ENCODE measurements around the gene MAP7D1. TPM values are rescaled to one million over a fixed set of nuclear protein-coding genes. Genes with fewer than 3 reads are reported as not detected.

The MAP7D1 gene
- polyA plus RNA-seq, 3 donors, result 19.9 to 215 (median 92.7) TPM

DNA sequence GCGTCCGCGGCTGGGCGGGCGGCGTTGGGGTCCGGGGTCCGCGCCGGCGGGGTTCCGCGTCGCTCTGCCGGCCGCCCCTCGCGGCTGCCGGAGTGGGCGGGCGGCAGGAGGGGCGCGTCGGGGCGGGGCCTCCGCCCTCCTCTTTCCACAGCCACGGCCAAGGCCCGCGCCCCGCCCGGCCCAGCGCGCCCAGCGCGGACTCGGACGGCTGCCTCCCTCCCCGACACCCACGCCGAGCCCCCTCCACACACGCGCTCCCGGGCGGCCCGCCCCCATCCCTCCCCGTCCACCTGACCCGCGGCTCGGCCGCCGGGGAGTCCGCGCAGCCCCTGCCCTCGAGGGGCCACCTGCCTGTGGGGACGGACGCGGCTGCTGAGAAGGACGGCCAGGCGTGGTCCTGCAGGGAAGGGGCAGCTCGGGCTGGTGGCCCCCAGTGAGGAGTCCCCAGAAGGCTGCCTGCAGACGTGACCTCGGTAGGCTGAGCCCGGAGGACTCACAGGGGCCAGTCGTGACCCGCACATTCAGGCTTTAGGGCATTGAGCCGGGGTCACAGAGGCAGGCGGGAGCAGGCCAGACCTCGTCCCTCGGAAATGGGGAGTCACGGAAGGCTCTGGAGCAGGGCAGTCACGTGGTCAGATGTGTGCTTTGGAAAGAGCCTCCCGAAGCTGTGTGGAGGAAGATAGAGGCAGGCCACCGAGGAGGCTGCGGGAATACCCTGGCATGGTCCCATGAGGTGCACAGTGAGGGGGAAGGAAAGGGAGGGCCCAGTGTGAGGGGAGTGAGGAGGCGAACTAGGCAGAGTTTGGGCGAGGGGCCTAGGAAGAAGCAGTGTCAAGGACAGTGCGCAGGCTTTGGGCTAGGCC lies 30.6 kb upstream of the MAP7D1 start, which contains the start of gene COL8A2:
TSS of gene COL8A2 (minus strand) at position 94 of the 863 bp plus-strand sequence. CDS start 24,980 bp downstream, outside the sequence.
- WGBS, 3 donors, result 8 to 29% (median 12%) methylated on average over 23 to 75 of the region's 77 CpGs
- H3K27ac ChIP-seq (ENCODE audit: low read depth, low read length), result no peak within 1 kb of the TSS

DNA sequence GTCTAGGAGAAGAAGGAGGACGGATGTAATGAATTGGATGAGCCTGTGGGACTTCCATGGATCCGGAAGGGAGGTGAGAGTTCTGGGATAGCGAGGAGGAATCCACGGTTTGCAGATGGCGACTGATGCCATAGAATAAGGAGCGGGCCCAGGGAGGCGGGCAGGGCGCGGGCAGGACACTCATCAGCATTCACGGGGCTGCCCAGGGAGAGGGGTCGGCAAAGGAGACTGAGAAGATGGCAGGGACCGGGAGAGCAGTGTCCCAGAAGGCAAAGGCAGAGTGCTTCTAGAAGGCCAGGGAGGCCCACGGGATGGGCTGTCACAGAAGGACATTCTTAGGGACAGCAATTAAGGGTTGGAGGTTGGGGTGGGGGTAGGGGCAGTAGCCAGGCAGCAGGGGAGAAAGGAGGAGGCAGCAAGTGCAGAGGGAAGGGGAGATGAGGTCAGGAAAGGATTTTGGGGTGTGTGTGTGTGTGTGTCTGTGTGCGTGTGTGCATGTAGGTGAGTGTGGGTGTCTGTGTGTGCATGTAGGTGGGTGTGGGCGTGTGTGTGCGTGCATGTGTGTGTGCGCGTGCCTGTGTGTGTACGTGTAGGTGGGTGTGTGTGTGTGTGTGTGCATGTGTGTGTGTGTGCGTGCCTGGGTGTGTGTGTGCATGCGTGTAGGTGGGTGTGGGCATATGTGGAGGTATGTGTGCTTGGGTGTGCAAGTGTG lies 29.8 kb upstream of the MAP7D1 start:
- 84 to 86% (median 85%) methylated on average over 21 of the region's 21 CpGs for WGBS, 3 donors

DNA sequence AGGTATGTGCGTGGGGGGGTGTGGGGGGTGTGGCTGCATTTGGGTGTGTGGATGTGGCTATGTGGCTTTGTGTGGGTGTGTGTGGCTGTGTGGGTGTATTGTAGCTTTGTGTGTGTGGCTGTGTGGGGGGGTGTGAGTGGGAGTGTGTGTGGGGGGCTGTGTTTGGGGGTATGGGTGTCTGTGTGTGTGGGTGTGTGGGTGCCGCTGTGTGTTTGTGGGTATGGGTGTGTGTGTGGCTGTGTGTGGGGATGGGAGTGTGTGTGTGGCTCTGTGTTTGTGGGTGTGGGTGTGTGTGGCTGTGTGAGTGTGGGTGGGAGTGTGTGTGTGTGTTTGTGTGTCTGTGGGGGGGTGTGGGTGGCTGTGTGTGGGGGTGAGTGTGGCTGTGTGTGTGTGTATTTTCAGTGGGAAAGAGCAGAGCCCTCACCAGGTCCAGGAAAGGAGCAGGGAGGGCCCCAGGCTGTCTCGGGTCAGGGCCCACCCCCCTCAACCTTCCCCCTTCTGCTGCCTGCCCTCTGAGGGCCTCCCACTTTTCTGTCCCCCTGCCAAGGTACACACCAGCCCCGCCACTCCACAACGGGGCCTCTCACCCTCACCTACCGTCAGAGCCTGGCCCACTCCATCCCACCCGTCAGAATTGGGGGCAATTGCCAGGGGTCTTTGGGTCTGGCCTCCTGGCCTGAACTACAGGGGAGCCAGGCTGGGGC lies 29.0 kb upstream of the MAP7D1 start:
- H3K27ac ChIP-seq (ENCODE audit: low read depth, low read length), result no peak overlapping the region
- WGBS, 3 donors, result 50 to 70% (median 63%) methylated on average over 6 to 7 of the region's 7 CpGs

More for the DNA sequence above, 29.8 kb upstream of the MAP7D1 start:
- no peak overlapping the region for H3K27ac ChIP-seq (ENCODE audit: low read depth, low read length)

DNA sequence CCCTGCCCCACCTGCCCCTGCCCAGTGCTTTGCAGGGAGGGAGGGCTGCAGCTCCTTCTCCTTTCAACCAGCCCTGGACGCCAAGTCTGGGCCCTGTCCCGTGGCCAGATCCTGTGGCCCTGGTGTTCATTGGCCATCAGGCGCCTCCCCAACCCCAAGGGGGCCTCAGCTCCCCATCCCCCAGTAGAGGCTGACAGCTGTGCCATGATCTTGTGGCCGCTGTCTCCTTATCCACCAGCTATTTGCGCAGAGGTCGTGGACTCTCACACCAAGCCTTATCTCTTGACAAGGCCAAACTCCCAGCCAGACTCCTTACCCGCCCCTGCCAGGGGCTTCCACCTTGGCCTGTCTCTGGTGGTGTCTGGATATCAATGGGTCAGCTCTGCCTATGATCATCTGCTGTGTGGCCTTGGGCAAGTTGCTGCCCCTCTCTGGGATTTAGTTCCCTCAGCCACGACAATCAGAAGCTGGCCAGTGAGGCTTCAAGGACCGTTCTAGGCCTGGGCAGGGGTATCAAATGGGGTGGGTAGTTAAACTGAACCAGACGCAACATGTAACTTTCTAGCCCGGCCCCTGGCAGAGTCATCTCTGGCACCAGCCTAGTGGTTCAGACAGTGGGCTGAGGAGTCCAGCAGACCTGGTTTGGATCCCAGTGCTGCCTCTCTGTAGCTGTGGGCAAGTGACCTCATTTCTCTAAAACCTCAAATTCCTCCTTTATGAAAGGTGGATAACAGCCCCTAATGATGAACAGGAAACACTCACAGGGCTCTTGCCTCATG lies 27.6 kb upstream of the MAP7D1 start:
- 74 to 93% (median 90%) methylated on average over 11 of the region's 11 CpGs for WGBS, 3 donors
- H3K27ac ChIP-seq (ENCODE audit: low read depth, low read length), result no peak overlapping the region

DNA sequence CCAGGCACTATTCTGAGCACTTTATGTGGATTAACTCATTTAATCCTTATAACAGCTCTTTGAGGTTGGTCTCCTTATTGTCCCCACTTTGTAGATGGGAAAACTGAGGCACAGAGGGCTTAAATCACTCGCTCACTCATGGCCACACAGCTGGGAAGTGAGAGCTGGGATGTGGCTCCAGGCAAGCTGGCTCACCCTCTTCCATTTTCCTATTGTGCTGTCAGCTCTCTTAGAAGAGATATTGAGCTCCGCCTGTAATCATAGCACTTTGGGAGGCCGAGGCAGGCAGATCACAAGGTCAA lies 27.1 kb upstream of the MAP7D1 start:
- WGBS, 3 donors, result 87 to 93% (median 93%) methylated on average over 3 of the region's 3 CpGs
- no peak overlapping the region for H3K27ac ChIP-seq (ENCODE audit: low read depth, low read length)

DNA sequence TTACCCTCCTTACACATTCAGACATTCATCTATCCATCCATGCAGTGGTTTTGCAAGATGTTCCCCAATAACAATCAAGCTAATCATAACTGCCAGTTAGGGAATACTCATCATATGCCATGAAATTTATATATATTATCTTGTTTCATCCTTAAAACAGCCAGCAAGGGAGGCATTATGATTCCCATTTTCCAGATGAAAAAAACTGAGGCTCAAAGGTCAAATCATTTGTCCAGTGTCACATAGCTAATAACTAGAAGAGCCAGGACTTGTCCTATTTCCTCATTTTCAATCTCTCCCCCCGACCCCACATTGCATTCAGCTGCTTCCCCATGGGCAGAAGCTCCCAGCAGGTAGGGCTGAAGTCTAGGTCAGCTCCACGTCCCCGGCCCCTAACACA lies 23.9 kb upstream of the MAP7D1 start:
- WGBS, 3 donors, result 74 to 82% (median 78%) methylated on average over 3 of the region's 3 CpGs
- H3K27ac ChIP-seq (ENCODE audit: low read depth, low read length), result no peak overlapping the region

DNA sequence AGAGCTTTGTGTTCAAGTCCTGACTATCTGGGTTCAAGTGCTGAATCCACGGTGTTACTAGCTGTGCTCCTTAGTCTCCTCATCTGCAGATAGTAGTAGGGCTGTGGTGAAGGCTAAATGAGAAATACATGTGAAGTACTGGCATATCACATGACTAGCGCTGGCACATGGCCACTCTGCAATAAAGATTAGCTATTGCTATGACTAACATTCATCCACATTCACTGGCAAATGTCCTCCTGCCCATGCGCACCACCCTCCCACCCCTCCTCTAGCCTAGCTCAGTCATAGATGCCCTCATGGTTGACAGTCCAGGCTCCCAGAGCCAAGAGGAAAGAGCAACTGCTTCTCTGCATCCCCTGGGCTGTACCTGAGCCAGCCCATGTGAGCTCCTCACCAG lies 22.5 kb upstream of the MAP7D1 start:
- H3K27ac ChIP-seq (ENCODE audit: low read depth, low read length), result no peak overlapping the region
- 49 to 80% (median 74%) methylated on average over 3 of the region's 3 CpGs for whole genome bisulfite sequencing, 3 donors

DNA sequence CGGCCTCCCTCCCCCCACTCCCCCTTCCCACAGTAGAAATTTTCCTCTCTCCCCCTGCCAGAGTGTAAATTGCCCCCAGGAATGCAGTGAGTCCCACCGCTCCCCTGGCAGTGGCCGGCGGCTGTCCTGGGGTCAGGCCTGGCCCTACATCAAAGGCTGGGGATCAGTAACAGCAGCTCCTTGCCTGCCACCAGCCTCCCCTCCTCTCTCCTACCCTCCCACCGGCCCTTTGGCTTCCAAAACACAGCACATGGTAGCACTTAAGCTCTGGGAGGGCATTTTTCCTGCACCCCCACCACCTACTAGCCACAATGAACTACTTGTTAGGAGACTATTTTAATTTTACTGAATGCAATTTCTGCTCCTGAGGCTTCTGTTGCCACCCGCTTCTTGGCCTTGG lies 21.9 kb upstream of the MAP7D1 start:
- no peak overlapping the region for H3K27ac ChIP-seq (ENCODE audit: low read depth, low read length)
- 56 to 88% (median 75%) methylated on average over 6 of the region's 6 CpGs for WGBS, 3 donors

DNA sequence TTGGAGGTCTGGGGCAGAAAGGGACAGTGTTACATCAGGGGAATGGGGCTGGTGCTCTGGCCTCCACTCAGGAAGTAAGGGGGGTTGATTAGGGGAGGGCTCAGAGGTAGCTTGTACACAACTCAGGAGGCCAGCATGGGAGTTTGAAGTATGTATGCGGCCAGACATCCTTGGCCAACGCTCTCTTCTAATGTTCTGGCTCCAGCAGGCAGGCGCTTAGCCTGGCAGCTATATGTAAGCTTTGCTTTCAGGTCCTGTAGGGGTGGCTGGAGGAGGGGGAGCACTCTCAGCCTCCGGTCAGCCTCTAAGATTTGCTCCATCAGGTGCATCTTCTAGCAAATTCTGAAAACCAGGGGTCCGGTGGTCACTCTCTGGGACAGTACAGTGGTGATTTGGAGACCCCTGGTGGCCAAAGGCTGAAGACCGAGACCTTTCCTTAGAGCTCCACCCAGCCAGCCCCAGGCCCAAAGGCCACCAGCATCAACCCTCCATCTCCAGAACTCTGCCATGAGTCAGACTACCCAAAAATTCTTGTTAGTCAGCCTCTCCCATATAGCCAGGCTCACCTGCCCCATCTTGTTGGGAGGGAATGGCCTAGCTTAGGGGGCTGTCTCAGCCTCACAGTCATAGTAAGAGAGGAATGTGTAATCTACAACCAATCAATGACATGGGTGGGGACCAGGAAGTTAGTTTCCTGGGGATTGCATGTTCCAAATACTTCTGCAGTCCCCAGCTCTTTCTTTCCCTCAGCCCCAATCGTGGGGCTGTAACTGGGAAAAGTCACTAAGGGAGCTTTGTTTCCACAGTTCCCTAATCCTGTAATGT lies 21.2 kb upstream of the MAP7D1 start:
- H3K27ac ChIP-seq (ENCODE audit: low read depth, low read length), result no peak overlapping the region
- WGBS, 3 donors, result 52 to 70% (median 60%) methylated on average over 7 of the region's 7 CpGs

DNA sequence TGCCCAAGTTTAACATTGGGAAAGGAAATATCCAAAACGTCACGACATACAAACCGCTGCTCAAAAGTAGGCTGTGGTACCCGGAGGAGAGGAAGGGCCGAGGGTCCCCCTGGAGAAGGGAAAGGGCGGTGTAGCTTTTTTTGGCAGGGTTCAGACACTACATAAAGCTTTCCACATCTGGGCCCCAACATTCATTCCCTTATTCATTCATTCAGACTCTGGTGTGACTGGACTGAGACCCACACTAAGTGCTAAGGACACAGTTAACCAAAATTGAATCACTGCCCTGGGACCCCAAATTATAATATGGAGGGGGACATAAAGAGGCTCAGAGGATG lies 20.7 kb upstream of the MAP7D1 start:
- H3K27ac ChIP-seq (ENCODE audit: low read depth, low read length), result no peak overlapping the region
- WGBS, 3 donors, result 31 to 60% (median 41%) methylated on average over 6 of the region's 6 CpGs

DNA sequence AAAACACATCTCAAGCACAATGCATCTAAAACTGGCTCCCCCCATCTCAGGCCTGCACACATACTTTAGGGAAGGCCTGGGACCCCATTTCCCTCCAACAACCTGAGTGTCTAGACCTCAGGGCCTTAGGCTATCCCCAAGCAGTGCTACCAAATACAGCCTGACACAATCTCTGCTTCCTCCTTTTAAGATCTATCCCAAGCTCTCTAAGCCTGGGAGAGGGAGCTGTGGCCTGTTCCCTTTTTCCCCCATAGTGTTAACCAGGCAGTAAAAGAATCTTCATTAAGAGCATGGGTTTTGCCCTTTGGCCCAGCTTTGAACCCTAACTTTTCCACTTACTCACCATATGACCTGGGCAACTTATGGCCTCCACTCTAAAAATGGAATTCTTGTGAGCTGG lies 20.2 kb upstream of the MAP7D1 start:
- no peak overlapping the region for H3K27ac ChIP-seq (ENCODE audit: low read depth, low read length)

DNA sequence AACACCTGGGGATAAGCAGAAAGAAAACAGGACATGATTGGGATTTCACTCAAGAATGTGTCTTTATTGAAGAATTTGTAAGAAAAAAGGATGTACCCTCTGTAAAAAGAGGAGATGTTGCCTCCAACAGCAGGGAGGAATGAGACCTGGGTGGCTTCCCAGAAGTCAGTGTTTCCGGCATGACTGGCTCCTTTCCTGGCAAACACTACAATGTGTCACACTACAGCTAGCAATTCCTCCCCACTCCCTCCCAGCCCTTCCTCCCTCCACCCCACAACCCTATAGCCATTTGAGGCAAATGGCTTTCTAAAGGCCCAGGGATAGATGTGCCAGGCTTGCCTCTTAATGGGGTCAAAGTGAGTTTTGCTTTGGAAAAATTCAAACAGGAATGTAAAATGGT lies 19.4 kb upstream of the MAP7D1 start:
- 36 to 50% (median 49%) methylated on average over 1 of the region's 1 CpG for WGBS, 3 donors

DNA sequence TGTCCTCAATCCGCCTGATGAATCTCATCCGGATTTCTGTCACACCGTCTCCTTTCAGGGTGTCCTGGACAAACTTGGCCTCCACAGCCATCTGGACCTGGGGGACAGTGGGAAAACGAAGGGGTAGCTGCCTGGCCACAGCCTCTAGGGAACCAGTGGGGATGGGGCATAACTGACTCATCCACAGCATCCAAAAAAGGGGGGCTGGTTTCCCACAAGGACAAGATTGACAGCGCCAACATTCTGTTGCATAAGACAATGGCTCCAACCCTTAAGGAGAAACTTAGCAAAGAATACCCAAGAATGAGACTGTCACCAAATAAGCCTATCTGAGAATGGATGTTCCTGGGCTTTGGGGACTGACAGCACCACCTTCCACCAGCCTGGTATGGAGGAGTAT lies 18.7 kb upstream of the MAP7D1 start:
- 72 to 80% (median 78%) methylated on average over 5 of the region's 5 CpGs for whole genome bisulfite sequencing, 3 donors
- H3K27ac ChIP-seq (ENCODE audit: low read depth, low read length), result no peak overlapping the region

More for the DNA sequence above, 19.4 kb upstream of the MAP7D1 start:
- H3K27ac ChIP-seq (ENCODE audit: low read depth, low read length), result no peak overlapping the region

DNA sequence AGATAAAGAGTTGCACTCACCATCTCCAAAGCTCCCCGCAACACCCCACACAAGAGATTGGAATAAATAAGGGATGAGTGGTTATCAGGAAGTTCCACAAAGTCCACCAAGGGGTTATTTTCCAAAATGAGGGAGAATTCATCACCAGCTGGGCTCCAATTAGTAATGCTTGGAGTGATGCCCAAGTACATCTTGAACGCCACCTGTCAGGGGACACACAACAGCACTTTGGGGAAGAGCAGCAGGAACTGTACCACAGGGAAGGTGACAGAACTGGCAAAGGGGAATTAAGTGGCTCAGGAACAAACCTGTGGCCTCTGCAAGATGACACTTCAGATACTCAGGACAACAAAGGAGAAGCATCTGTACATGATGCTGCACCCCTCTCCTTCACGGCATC lies 18.2 kb upstream of the MAP7D1 start:
- no peak overlapping the region for H3K27ac ChIP-seq (ENCODE audit: low read depth, low read length)
- WGBS, 3 donors, result 84 to 95% (median 93%) methylated on average over 3 of the region's 3 CpGs

DNA sequence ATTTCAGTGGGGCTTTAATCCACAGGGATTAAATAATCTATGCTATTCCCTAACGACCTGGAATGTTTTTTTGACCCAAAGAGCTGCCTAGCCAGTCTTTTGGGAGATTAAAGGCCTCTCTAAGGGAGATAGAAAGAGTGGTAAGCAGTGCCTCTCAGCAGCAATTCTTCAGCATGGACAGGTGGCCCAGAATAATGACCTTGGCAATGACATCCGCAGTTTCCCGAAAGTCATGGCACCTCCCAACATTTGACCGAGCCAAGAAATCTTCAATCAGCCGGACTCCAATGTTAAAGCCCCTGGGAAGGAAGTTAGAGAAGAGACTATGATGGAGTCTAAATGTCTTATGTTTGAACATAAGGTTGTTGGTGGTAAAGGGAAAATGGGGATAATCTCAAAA lies 16.4 kb upstream of the MAP7D1 start:
- 66 to 74% (median 68%) methylated on average over 5 of the region's 5 CpGs for WGBS, 3 donors
- no peak overlapping the region for H3K27ac ChIP-seq (ENCODE audit: low read depth, low read length)

DNA sequence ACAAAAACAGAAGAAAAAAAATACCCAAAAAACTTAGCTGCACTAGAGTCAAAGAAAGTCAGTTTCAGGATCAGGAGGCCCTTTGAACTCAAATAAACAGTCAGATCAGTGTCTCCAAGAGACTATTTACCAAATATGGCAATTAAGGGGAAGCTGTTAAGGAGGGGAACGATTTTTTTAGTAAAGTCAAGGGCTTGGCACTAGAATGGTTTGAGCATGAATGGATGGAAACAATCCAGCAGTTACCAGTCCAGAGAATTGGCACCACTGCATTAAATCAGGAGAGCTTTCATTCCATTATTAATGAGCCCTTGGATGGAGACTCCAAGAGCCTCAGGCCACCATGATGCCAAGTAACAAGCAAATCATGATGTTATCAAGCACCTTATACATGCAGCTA lies 13.8 kb upstream of the MAP7D1 start:
- no peak overlapping the region for H3K27ac ChIP-seq (ENCODE audit: low read depth, low read length)
- 12 to 16% (median 15%) methylated on average over 1 of the region's 1 CpG for WGBS, 3 donors

DNA sequence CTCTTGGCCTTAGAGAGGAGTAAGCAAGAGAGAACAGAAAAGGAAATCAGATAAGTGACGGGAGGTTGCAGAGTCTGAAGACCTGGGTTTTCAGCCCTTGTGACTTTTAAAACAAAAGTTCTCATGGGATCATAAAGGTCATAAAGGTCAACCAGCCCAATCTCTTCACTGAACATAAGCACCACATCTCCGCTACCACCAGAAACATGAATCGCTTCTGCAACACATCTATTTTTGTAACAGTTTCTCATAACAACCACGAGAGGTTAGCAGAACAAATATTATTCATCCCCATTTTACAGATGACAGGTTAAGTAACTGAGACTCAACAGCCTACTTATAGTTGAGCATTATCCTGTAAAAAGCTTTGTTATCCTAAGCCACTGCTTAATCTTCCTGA lies 12.5 kb upstream of the MAP7D1 start:
- WGBS, 3 donors, result 86 to 92% (median 89%) methylated on average over 4 of the region's 4 CpGs
- no peak overlapping the region for H3K27ac ChIP-seq (ENCODE audit: low read depth, low read length)

DNA sequence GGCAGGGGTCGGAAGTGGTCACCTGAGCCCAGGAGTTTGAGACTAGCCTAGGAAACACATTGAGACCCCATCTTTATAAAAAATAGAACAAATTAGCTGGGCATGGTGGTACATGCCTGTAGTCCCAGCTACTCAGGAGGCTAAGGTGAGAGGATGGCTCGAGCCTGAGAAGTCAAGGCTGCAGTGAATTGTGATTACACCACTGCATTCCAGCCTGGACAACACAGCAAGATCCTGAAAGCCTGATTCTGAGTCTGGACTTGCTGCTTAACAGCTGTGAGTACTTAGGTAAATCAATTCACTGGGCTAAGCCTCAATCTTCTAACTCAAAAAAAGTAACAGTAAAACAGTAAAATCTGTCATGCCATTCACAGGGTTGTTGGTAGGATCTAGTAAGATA lies 11.5 kb upstream of the MAP7D1 start:
- 93 to 100% (median 94%) methylated on average over 2 of the region's 2 CpGs for WGBS, 3 donors
- H3K27ac ChIP-seq (ENCODE audit: low read depth, low read length), result no peak overlapping the region

Data from adipose tissue (tissue), 3 donors.